GM13977 (cell line): ENCODE measurements around the gene GID8.
A peak's percentile ranks its signal among the peaks of the same experiment; 100 is the strongest.

ENCODE experiments used
- DNase-seq: peaks from one replicate; pipeline ENCODE4 v3.0.0; 2012; ENCODE audit warnings: low spot score
- in situ Hi-C: fragments of 300-500 bp; cut with MboI; formaldehyde crosslinking; loops from one replicate; pipeline ENCODE4 v1.12.0; 2022; ENCODE audit warnings: low sequenced_read_pairs, low pct_unique_long_range_greater_than_20kb, mixed read lengths, inconsistent platforms; ENCODE audit not compliant: unreplicated experiment
- TF ChIP-seq, protein P1 (sequence below): IDR thresholded peaks from 2 replicates; pipeline ENCODE4 v1.5.1; 2012; ENCODE audit warnings: mild to moderate bottlenecking, control low read depth; ENCODE audit not compliant: insufficient read depth; ENCODE audit errors: extremely low read depth, missing control alignments

GID8 gene

DNA sequence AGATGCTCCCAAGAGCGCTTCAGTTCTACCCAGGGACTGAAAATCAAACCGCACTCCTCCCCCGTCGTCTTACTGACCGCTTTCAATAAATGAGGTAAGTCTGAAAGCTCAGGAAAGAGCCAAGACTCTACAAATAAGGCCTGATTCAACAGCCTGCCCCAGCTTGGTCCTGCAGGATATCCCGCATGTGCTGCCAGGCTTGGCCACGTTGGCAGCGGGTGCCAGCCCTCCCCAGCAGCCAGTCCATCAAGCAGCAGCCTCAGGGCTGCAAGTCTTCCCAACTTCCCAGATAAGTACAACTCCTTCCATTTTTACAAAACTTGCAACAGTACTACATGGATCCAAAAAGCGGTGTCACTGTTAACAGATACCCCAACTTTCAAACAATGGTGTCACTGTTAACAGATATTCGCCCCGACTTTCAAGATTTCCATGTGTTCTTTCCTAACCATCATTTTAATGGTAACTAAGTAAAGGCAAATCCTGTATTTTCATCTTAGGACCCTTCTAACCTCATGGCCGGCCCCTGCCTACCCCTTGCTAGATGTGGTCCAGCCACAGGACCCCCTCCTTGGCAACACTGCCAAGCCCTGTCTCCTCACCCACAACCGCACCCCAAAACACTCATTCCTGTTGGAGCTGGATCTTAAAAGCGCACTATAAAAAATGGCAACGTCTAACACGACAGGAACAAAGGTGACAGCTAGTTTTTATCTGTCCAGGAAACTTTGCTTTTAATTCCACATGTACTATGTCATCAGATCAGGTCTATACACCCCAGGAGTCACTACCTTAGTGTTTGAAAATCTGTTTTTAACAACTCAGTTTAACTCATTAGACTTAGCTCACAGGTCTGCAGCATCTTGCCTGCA is 39.6 kb upstream of the GID8 start:
- TF ChIP-seq, protein P1, sequence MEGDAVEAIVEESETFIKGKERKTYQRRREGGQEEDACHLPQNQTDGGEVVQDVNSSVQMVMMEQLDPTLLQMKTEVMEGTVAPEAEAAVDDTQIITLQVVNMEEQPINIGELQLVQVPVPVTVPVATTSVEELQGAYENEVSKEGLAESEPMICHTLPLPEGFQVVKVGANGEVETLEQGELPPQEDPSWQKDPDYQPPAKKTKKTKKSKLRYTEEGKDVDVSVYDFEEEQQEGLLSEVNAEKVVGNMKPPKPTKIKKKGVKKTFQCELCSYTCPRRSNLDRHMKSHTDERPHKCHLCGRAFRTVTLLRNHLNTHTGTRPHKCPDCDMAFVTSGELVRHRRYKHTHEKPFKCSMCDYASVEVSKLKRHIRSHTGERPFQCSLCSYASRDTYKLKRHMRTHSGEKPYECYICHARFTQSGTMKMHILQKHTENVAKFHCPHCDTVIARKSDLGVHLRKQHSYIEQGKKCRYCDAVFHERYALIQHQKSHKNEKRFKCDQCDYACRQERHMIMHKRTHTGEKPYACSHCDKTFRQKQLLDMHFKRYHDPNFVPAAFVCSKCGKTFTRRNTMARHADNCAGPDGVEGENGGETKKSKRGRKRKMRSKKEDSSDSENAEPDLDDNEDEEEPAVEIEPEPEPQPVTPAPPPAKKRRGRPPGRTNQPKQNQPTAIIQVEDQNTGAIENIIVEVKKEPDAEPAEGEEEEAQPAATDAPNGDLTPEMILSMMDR, result no peak
- in situ Hi-C loops, result no loop called here
- DNase-seq, result no peak

DNA sequence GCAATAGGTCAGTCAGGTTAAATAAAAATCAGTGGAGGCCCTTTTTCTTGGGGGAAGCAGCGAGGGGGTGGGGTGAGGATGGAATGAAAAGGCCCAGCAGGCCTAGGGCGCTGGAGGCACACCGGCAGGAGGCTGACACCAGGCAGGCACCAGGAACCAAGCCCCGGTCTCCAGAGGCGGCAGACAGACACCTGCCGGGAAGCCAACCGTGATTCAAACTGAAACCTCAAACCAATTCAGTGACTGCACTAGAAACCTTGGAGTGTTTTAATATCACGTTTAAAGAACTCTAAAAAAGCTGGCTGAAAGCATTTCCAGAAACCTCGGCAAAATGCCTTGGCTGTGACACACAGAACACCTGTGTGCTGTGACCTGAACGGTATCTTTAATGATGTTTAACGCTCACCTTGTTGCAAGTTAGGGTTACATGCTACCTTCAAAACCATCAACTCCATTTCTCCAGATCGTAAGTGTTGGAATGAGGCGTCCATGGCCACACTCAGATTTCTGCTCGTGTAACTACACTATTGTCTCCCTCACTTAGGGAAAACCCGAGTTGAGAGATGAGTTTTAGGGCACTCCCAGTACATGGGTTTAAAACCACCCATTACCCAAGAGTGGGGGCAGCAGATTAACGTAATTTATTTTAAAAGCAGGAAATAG is 38.8 kb upstream of the GID8 start:
- DNase-seq, result peak; percentile 72
- in situ Hi-C loops, result no loop called here
- TF ChIP-seq, protein P1, result no peak

DNA sequence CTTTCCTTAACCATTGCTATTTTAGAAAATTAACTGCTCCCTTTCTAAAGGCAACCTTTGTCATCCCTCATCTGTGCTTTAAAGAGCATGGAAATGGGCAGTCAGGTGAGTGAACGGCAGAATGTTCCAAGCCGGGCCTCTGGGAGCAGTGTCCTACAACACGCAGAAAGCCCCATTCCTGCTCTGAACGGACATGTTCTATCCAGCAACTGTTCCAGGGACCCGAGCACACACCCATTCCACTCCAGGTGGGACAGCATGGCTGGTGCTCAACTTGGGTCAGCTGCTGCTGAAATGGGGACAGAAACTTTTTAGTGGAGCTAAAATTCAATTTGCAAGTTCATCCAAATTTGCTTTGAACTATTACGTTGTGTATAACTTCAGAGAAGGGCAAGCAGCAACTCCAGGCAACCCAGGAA is 38.3 kb upstream of the GID8 start:
- TF ChIP-seq, protein P1, result no peak
- no peak for DNase-seq
- in situ Hi-C loops, result no loop called here

DNA sequence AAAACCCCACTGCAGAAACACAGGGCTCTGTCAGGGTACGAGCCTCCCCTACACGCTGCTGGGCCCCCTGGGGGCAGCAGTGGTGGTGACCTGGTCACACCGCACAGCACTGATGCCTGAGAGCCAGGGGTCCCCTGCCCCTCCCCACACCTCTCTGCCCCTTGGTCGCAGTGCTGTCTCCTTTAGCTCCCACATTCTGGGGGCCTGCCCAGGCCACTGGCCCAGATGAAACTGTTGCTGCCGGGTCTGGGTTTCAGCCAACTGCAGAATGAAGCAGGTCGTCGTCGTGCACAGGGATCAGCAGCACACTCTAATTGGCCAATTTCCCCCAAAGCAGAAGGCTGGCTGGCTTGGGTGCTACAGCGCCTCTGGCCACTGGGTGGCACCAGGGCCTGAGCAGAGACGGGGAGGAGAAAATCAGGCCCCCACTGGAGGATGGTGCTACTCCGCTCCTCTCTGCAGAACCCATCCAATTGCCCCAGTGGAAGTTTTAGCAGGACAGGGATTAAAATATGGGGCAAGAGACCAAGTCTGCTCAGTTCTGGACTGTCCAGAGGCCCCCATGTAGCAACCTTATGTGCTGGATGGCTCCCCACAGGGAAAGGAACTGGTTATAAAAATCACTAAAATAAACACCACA is 37.8 kb upstream of the GID8 start:
- TF ChIP-seq, protein P1, result peak; percentile 98
- DNase-seq, result peak; percentile 92
- in situ Hi-C loops, result no loop called here

DNA sequence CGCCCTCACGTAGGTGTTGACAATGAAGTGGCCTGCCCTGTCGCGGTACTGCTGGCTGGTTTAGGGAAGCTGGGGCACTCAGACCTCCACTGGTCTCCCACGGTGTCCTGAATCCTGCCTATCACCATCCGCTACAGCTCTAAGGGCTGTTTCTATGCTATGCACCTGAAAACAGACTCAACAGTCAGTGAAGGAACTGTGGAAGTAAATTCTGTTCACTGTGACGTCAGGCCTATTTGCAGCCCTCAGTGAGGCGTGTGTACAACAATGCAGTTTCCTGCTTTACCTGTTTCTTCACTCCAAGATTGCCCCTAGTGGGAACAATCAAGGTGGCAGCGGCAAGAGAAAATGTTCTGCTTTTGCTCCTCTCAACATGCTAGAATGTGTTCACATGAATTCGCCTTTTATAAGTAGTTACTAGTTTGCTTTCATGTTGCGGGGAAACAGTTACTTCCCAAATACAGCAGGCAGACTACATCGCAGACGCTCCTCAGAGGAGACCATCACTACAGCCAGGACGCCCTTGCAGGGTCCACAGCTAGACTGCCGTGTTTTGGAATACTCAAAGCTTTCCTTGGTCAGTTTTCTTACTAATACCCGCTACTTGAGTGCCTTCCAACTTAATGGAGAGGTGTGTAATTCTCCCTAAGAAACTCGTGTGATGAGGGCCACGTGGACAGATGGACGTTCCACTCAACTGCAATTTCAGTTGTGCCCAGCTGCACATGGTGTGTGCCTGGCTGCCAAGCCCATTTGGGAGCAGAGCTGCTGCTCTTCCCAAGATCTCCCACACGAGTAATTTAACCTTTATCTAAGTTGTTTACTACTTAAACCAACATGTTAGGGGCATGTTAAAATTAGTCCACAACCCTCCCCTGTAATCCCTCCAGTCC is 37.0 kb upstream of the GID8 start:
- in situ Hi-C loops, result no loop called here
- DNase-seq, result peak; percentile 50
- TF ChIP-seq, protein P1, result no peak

DNA sequence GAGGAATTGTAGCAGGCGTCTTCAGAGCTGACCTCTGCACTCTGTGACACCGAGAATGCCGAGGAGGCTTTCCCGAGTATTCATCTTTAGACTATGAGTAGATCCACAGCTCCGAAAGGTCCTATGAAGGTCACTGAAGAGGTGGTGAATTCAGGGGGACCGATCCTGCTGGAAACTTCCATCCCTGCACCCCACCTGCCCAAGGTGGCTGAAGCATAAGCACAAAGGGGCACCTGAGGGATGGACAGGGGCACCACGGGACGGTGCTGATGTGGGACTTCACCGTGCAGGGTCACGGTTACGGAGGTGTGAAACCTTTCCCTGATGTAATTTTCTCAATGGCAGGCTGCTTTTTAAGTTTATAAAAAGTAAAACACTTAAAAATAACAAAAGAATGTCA is 36.1 kb upstream of the GID8 start:
- DNase-seq, result no peak
- in situ Hi-C loops, result no loop called here
- TF ChIP-seq, protein P1, result no peak
